Stimulated activated CD4-positive, alpha-beta T cell treated with anti-CD3 and anti-CD28 coated beads, Interleukin-15, amount 100 ng/mL, for 24 hours (primary cell): ENCODE results near the gene COLEC12.

Source experiments
- DNase-seq: peaks from one replicate; pipeline ENCODE4 v3.0.0-alpha.2; 2020

The COLEC12 gene

GRCh38 chr18:434410-434809, 66.1 kb downstream of the COLEC12 start:
- DNase-seq = no peak

- DNase-seq = no peak
These were observed 66.5 kb downstream of the COLEC12 start for GRCh38 chr18:433960-434359.

GRCh38 chr18:433298-433697, 67.2 kb downstream of the COLEC12 start:
- DNase-seq = no peak

- no peak for DNase-seq
These were observed 67.7 kb downstream of the COLEC12 start for GRCh38 chr18:432791-433190.

- no peak for DNase-seq
These were observed 71.5 kb downstream of the COLEC12 start for GRCh38 chr18:429030-429429.

GRCh38 chr18:427005-427404, 73.5 kb downstream of the COLEC12 start:
- peak; percentile 7 for DNase-seq

GRCh38 chr18:425106-425745, 75.3 kb downstream of the COLEC12 start:
- DNase-seq = no peak

GRCh38 chr18:424668-425067, 75.8 kb downstream of the COLEC12 start:
- DNase-seq = no peak

- DNase-seq = no peak
These were observed 76.3 kb downstream of the COLEC12 start for GRCh38 chr18:424071-424661.

- no peak for DNase-seq
These were observed 77.5 kb downstream of the COLEC12 start for GRCh38 chr18:422966-423365.

- DNase-seq = no peak
These were observed 79.0 kb downstream of the COLEC12 start for GRCh38 chr18:421247-422155.

GRCh38 chr18:420661-421246, 79.7 kb downstream of the COLEC12 start:
- no peak for DNase-seq

- no peak for DNase-seq
These were observed 80.8 kb downstream of the COLEC12 start for GRCh38 chr18:419541-420175.

GRCh38 chr18:417495-417894, 83.0 kb downstream of the COLEC12 start:
- DNase-seq = no peak

GRCh38 chr18:416930-417329, 83.6 kb downstream of the COLEC12 start:
- no peak for DNase-seq

- DNase-seq = no peak
These were observed 84.6 kb downstream of the COLEC12 start for GRCh38 chr18:415617-416612.

GRCh38 chr18:415047-415446, 85.5 kb downstream of the COLEC12 start:
- DNase-seq = no peak

GRCh38 chr18:413233-413632, 87.3 kb downstream of the COLEC12 start:
- no peak for DNase-seq

- no peak for DNase-seq
These were observed 90.5 kb downstream of the COLEC12 start for GRCh38 chr18:410047-410455.

- DNase-seq = no peak
These were observed 92.1 kb downstream of the COLEC12 start for GRCh38 chr18:408367-408766.

- DNase-seq = no peak
These were observed 92.8 kb downstream of the COLEC12 start for GRCh38 chr18:407626-408224.
